CD4-positive, alpha-beta T cell treated with Interleukin-17A for 1 hour (primary cell): ENCODE measurements around the gene PJVK.

Source experiments
- DNase-seq: peaks from one replicate; pipeline ENCODE4 v3.0.0-alpha.2; 2020

The PJVK gene

DNA sequence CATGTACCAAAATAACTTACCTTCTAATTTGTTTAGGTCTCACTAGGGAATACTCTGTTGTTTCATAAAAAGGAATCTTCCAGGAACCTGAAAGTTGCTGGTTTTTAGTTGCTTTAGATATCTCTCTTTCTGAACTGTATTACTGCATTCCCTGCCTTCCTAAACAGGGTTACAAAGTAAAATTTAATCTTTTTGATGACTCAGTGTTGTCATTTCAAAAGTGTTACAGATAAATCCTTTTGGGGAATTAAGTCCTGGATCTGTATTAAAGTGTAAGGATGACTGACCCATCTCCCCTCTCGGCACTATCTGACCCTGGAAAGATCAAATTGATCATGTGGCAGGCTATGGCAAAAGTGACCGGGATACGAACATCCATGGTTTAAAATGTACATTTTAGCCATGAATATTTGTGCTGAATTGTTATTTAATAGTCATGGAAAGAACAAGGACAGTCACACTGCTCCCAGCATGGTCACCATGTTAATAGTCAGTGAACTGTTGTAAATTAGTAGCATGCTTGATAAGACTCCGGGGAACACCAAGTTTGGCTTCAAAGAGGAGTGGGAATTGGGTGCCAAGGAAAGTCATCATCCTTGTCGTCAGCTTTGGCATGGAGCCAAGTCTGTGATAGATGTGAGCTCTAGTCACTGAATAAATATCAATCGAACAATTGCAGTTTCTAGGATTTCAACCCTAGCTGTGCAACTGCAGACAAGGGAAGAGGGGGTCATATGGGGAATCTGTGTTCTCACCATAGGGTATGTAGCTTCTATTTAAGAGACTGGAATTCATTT, 33.3 kb downstream of the PJVK start:
- DNase-seq: no peak

DNA sequence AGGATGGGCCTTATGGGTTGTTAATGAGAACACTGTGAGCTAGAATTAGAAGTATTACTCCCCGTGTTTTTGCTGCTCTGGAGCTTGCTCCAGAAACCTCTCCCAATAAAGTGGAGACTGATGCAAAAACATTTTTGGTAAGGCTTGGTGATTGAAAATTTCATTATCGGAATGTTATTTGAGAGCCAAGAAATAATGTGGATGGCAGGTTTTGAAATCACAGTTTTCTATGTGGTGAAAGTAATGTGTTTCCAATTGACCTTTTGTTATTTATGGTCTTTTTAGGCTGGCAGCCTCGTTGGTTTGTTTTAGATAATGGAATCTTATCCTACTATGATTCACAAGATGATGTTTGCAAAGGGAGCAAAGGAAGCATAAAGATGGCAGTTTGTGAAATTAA, 34.2 kb downstream of the PJVK start:
- DNase-seq: no peak

GRCh38 chr2:178491612-178492011, 40.4 kb downstream of the PJVK start:
- DNase-seq: no peak

DNA sequence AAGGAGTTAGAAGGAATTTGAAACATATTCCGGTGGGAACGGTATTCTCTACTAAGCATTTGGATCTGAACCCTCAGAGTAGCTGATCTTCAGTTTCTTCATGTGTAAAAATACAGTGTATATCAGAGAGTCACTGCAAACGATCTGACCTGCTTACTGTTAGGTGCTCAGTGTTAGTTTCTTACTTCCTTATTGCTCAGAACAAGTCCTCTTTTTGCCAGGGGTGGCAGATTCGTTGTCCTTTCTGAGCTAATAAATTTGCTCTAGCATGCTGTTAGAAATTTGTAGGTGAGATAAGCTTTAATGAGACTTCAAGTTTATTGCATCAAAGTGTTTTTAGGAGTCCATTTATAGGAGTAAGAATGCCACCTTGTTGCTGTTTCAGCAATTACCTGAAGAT, 44.9 kb downstream of the PJVK start:
- DNase-seq: no peak

DNA sequence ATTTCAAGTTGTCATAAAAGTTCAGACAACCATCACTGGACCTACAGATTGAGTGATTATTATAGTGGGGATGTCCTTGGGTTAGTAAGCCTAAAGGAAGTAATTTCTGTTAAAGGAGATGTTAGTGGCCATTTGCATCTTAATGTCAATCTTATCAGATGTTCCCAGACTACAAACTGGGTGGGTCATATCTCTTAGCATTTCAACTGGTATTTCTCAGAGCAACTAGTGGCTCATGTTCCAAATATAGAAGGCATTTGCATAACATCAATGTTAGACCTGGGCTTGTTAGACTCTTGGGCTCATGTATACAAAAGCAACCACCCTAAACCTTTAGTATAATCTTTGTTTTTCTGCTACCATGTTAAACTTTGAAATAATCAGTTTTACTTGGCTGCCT, 47.0 kb downstream of the PJVK start:
- no peak for DNase-seq

- no peak for DNase-seq
These were observed 48.5 kb downstream of the PJVK start for GRCh38 chr2:178499640-178500039.

DNA sequence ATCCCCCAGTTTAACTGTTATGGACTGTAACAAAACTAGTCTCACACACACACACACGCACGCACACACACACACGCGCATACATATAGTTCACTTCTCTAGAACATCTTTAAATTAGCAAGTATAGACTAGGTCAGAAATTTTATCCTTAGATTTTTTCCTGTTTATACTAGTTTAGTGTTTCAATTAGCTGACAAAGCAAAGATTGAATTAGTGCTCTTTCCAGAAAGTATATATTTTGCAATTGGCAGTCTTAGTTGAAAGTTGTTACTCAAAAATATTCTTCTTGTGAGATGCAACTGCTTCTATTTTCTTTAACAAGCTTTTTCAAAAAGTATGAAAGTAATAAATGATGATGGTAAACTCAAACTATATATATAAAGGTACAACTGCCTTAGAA, 51.6 kb downstream of the PJVK start:
- DNase-seq: no peak

- DNase-seq: no peak
These were observed 54.9 kb downstream of the PJVK start for GRCh38 chr2:178506101-178506500.

GRCh38 chr2:178506524-178506923, 55.3 kb downstream of the PJVK start:
- no peak for DNase-seq

DNA sequence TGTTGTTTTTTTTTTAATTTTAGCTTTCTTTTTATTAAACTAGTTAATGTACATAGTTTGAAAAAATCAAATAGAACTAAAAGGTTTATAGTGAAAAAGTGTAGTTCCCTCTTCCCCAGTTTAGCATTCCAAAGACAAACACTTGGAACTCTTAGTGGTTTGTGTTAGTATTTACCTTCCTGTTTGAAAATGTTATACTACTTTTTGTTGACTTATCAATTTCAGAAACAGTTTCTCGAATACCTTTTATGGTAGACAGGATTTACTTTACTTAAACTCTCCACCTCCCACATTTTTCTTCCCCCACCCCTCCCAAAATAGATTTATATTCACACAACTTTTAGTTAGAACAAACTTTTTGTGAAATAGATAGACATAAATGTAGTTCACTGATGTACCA, 55.8 kb downstream of the PJVK start:
- DNase-seq: no peak

- DNase-seq: no peak
These were observed 57.5 kb downstream of the PJVK start for GRCh38 chr2:178508646-178509045.

- no peak for DNase-seq
These were observed 59.2 kb downstream of the PJVK start for GRCh38 chr2:178510384-178510783.
